GM21825 (cell line): ENCODE data around the gene CFAP90.

Experiments
- ATAC-seq: cut with Tn5 transposase; IDR thresholded peaks from one replicate; pipeline ENCODE4 v1.9.1; 2021; ENCODE audit warnings: mild to moderate bottlenecking, moderate library complexity; ENCODE audit not compliant: unreplicated experiment

Gene CFAP90, protein sequence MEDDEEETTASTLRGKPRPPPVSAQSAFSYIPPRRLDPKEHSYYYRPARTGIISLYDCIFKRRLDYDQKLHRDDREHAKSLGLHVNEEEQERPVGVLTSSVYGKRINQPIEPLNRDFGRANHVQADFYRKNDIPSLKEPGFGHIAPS

GRCh38 chr5:7850395-7851239 lies at the start of gene CFAP90:
Gene CFAP90, minus strand, starts transcription at chr5:7851133. Its CDS starts 112 bp downstream, at chr5:7851021.
- ATAC-seq: no peak

DNA sequence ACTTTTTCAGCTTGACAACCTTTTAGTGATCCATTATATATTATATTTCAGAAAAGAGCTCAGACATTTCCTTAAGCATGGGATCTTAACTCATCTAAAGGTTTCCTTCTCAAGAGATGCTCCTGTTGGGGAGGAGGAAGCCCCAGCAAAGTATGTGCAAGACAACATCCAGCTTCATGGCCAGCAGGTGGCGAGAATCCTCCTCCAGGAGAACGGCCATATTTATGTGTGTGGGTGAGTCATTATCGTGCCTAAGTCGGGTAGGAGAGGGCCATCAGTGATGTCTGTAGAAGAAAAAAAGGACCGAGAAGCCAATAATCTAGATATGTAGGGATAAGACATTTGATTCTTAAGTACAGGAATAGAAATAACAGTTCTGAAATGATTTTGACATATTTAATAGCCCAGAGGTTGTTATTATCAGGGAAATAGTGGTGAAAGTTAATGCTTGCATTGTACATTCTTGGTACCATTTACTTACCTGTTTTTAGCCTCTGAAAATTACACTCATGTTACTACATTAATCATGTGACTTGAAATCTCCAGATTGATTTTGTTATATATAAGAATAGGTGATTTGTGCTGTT lies 46.2 kb upstream of the CFAP90 start:
- ATAC-seq: no peak

DNA sequence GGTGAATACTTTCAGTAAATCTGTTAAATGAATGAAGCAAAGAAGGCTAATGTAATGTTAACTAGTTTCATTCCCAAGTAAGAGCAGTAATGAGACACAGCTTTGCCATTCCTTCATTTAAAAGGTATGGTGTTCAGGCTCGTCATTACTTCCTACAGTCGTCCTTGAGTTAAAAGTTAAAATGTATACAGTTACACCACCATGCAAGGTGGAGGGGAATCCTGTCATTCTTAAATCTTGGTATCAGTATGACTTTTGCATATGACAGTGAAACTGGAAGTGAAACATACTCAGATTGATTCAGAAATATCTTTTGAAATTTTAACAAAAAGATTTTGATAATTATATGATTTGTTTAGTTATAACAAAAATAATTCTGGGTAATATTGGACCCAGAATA lies 43.9 kb upstream of the CFAP90 start:
- peak; percentile 97 for ATAC-seq

DNA sequence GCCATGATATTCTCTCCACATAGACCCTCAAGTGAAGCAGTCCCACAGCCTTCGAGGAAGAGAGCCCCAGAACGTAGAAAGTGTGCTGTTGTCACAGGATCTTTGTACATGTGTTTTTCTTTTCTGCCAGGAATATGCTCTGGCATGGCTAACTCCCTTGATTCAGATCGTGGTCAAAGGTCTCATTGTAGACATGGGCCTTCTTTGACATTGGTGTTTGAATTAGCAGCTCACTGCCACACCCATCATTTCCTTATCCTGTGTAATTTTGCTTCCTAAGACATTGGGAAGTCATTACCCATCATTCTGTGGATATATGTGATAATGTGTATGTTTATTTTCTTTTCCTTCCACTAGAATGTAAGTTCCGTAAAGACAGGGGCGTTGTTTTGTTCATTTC lies 43.5 kb upstream of the CFAP90 start:
- ATAC-seq: peak; percentile 9

DNA sequence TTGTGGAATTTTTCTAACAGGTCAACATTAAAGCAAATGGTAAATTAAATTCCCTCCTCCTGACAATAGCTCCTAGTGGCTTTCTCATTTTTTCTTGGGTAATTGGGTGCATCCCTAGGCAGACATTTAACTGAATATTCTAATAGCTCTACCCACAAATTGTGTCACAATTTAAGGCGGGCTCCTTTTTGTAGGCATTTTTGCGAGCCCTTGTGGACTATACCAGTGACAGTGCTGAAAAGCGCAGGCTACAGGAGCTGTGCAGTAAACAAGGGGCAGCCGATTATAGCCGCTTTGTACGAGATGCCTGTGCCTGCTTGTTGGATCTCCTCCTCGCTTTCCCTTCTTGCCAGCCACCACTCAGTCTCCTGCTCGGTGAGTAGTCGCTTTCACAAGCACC lies 38.0 kb upstream of the CFAP90 start:
- no peak for ATAC-seq

DNA sequence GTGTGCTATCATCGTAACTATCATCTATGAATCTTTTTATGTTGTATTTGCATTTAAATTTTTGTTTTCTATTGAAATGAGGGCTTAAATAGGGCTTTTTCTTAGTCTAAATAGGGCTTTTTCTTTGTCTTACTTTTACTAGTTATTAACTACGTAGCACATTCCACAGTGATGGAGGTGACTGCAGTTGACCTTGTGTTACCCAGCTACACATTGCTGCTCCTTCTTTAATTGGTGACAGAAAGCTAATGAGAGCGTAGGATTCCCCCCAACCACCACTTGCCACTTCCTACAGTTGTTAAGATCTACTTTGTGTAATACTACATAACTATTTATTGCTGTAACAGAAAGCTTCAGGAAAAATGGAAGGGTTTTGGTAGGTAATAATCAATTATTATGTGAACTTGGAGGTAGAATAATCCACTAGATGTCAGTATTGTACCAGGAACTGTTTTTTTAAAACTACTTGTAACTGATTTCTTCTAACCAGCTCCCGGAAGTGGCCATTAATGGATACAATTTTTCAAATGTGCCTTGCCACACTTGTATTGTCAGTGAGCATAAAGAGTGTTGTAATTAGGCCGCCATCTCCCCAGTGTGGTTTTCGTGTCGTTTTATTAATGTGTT lies 36.0 kb upstream of the CFAP90 start:
- ATAC-seq: peak; percentile 51

GRCh38 chr5:7884491-7885267 lies 33.7 kb upstream of the CFAP90 start:
- no peak for ATAC-seq

DNA sequence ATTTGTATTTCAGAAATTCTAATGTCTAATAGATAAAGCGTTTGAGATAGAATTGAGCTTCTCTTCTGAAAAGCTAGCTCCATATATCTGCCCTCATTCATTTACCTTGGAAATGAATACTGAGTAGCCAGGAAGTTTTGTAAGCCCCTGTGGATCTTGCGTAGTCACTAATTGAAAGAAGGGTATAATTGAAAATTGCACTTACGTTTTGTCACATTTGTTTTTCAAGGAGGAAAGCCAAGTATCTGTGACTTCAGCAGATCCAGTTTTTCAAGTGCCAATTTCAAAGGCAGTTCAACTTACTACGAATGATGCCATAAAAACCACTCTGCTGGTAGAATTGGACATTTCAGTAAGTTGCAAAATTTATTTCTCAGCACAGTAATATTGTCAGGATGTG lies 32.0 kb upstream of the CFAP90 start:
- ATAC-seq: no peak

DNA sequence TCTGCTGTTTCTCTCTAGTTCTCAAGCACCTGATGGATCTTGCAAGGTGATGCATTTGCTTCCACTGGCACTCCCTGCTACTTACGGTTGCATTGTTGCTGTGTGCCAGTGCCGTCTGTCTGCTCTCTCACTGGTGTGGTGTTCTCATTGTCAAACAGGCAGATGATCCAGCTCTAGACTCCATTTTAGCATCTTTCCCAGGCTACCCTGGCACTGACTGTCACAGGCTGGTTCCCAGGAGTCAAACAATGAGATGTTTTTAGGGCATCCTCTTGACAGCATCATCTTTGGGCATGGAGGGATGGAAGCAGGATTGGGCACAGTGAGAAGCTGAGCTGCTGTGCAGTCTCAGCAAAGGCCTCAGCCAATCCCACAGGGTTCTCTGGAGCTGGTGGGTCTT lies 30.9 kb upstream of the CFAP90 start:
- ATAC-seq: no peak

GRCh38 chr5:7881091-7881490 lies 30.2 kb upstream of the CFAP90 start:
- ATAC-seq: no peak

- ATAC-seq: peak; percentile 88
Measured at GRCh38 chr5:7878381-7878873, 27.5 kb upstream of the CFAP90 start.

DNA sequence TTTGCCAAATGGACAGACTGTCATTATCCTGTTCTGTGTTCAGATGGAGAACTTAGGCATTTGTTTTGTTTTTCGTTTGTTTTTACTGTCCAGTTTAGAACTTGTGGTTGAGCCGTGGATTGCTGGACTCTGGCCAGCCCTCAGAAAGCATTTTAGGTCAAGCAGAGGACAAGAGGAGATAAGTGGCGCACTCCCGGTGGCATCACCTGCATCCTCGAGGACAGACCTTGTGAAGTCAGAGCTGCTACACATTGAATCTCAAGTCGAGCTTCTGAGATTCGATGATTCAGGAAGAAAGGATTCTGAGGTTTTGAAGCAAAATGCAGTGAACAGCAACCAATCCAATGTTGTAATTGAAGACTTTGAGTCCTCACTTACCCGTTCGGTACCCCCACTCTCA lies 26.9 kb upstream of the CFAP90 start:
- no peak for ATAC-seq

DNA sequence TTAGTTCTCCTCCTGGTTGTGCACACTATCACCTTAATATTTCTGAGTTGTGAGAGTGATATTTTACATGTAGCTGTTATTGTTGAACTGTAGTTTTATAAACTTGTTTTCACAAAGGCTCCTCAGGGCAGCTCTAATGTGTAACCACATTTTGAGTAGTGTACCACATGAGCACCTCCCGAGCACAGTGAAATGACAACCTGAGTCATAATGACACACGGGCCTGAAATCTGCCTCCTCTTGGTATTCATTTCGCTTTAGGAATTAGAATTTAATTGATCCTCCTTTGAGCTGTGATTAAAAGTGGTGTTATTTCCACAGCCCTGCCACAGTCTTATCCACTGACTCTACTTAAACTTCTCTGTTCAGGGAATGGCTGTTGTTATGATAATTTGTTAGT lies 25.9 kb upstream of the CFAP90 start:
- peak; percentile 40 for ATAC-seq

DNA sequence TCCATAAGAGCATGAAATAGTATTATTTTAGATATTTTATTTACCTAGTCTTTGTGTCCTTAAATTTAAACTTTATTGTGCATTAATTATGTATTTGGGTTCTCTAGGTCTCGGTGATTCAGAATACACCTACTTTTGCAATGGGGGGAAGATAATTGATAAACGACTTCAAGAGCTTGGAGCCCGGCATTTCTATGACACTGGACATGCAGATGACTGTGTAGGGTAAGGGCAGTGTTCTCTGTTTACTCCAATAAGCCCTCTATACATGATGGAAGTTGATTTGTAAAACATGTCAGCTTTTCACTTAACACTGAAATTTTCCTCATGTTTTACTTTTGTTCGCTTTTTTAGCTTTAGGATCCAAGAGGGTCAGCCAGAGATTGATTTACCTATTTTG lies 24.2 kb upstream of the CFAP90 start:
- ATAC-seq: no peak

GRCh38 chr5:7874639-7875038 lies 23.7 kb upstream of the CFAP90 start:
- no peak for ATAC-seq

DNA sequence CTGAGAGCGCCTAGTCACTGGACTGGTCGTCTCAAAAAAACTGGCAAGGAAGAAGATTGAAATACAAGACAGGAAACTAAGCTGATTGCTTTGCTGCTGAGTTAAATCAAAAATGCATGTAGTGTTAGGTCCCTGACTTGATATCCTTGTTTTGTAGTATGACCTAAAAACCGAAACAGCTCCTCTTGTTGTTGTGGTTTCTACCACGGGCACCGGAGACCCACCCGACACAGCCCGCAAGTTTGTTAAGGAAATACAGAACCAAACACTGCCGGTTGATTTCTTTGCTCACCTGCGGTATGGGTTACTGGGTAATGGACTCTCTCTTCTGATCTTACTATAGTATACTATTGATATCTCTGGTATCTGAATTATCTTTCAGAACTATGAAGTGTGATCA lies 22.3 kb upstream of the CFAP90 start:
- ATAC-seq: no peak

- ATAC-seq: no peak
Measured at GRCh38 chr5:7872517-7873130, 21.7 kb upstream of the CFAP90 start.

DNA sequence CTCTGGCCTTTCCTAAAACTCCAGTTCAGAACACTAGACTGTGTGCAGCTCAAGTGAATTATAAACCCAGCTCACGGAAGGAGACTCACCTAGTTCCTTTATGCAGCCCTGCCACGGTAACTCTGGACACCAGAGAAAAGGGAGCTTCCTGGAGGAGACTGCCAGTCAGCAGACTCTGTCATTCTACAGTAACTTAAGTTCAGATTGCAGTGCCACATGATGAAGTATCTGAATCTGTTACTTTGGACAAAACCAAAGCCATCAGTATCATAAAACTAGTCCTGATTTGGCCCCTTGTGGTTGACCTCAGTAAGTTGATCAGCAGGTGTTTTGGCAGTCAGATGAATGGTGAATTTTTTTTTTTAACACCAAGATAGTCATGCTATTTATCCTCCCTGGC lies 20.7 kb upstream of the CFAP90 start:
- ATAC-seq: no peak

DNA sequence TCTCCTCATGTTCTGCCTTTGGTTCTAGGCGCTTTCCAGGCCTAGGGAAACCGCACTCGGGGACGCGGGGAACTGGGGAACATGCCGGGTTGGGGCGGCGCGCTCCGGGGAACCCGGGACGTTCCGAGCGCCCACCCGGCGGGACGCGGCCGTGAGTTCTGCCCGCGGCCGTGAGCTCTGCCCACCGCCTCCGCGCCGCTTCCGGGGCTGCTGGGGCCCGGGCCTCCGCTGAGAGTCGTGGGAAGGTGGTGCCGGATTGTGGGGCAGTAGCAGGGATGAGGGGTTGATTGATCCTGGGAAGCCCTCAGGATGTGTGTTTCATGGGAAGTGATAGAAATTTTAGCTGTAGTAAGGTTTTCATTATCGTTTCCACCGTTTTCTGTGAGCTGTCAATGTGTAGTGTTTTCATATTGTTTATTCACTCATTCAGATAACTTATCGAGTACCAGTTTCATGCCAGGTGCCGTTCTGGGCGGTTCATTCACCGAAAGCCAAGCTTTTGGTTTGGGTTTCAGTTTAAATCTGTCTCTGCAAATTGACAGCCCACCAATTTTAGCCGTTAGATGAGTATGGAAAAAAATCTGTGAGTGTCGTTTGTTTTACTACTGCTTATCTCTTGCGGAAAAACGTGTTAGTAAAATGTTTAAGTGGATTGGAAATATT lies 18.7 kb upstream of the CFAP90 start:
- peak; percentile 33 for ATAC-seq
